ENCODE measurements around the gene SLC43A1. TPM values are rescaled to one million over a fixed set of nuclear protein-coding genes. Genes with fewer than 3 reads are reported as not detected.
A peak's percentile ranks its signal among the peaks of the same experiment; 100 is the strongest.

Gene SLC43A1
- total RNA-seq, 1 donor from 2014 or later: 4.3 TPM

GRCh38 chr11:57458410-57459163 lies 56.9 kb downstream of the SLC43A1 start:
- DNase-seq: peak; percentile 53
- peak overlapping the region; percentile 46 for H3K27ac ChIP-seq (replicated peaks)
- no peaks in the 10 kb centered on the region for H3K36me3 ChIP-seq
- H3K9me3 ChIP-seq (replicated peaks): no peaks in the 10 kb centered on the region
- peaks cover 79% of the 10 kb centered on the region for H3K27me3 ChIP-seq (ENCODE audit: low read depth)
- H3K4me3 ChIP-seq: peak overlapping the region; percentile 65
- peaks cover 42% of the 10 kb centered on the region for H3K4me1 ChIP-seq
- intact Hi-C loops (cut with micrococcal nuclease): loop anchor here (10.0 kb wide), 1 partner anchor 66 kb away; no protein-coding TSS in a partner anchor
- peak; percentile 83 for TF ChIP-seq CTCF (IDR thresholded peaks at IDR 0.05; ENCODE audit: borderline replicate concordance)

GRCh38 chr11:57458060-57458409 lies 57.5 kb downstream of the SLC43A1 start:
- Histone ChIP-seq H3K4me3 (peak overlapping the region; percentile 65), H3K36me3 (no peaks in the 10 kb centered on the region), H3K4me1 (peaks cover 42% of the 10 kb centered on the region), H3K27ac (replicated peaks) (peak overlapping the region; percentile 46), H3K9me3 (replicated peaks) (no peaks in the 10 kb centered on the region), H3K27me3 (ENCODE audit: low read depth) (peaks cover 74% of the 10 kb centered on the region)
- DNase-seq: no peak
- intact Hi-C loops (cut with micrococcal nuclease): loop anchor here (10.0 kb wide), 1 partner anchor 67 kb away; no protein-coding TSS in a partner anchor
- TF ChIP-seq CTCF (IDR thresholded peaks at IDR 0.05; ENCODE audit: borderline replicate concordance): no peak

GRCh38 chr11:57457643-57458023 lies 57.9 kb downstream of the SLC43A1 start:
- H3K4me3 ChIP-seq: peak overlapping the region; percentile 65

GRCh38 chr11:57456960-57457642 lies 58.4 kb downstream of the SLC43A1 start:
- no peak overlapping the region for H3K27ac ChIP-seq (replicated peaks)
- H3K9me3 ChIP-seq (replicated peaks): no peaks in the 10 kb centered on the region
- H3K4me1 ChIP-seq: peaks cover 42% of the 10 kb centered on the region
- peak; percentile 91 for DNase-seq
- TF ChIP-seq CTCF (IDR thresholded peaks at IDR 0.05; ENCODE audit: borderline replicate concordance): peak; percentile 100
- no peaks in the 10 kb centered on the region for H3K36me3 ChIP-seq
- intact Hi-C loops (cut with micrococcal nuclease): loop anchor here (10.0 kb wide), 1 partner anchor 68 kb away; no protein-coding TSS in a partner anchor
- H3K27me3 ChIP-seq (ENCODE audit: low read depth): peaks cover 64% of the 10 kb centered on the region
- peak overlapping the region; percentile 65 for H3K4me3 ChIP-seq

More at GRCh38 chr11:57457643-57458023, 57.9 kb downstream of the SLC43A1 start:
- TF ChIP-seq CTCF (IDR thresholded peaks at IDR 0.05; ENCODE audit: borderline replicate concordance): peak; percentile 7
- intact Hi-C loops (cut with micrococcal nuclease): loop anchor here (10.0 kb wide), 1 partner anchor 67 kb away; no protein-coding TSS in a partner anchor
- Histone ChIP-seq H3K4me1 (peaks cover 42% of the 10 kb centered on the region), H3K36me3 (no peaks in the 10 kb centered on the region), H3K27me3 (ENCODE audit: low read depth) (peaks cover 70% of the 10 kb centered on the region), H3K9me3 (replicated peaks) (no peaks in the 10 kb centered on the region), H3K27ac (replicated peaks) (no peak overlapping the region)
- no peak for DNase-seq

- no peaks in the 10 kb centered on the region for H3K9me3 ChIP-seq (replicated peaks)
- H3K4me1 ChIP-seq: peaks cover 18% of the 10 kb centered on the region
- H3K27me3 ChIP-seq (ENCODE audit: low read depth): peaks cover 39% of the 10 kb centered on the region
- no peak for TF ChIP-seq CTCF (IDR thresholded peaks at IDR 0.05; ENCODE audit: borderline replicate concordance)
- no peak for DNase-seq
- H3K4me3 ChIP-seq: no peak overlapping the region
- H3K36me3 ChIP-seq: no peaks in the 10 kb centered on the region
- no peak overlapping the region for H3K27ac ChIP-seq (replicated peaks)
- intact Hi-C loops (cut with micrococcal nuclease): loop anchor here (10.0 kb wide), 1 partner anchor 71 kb away; no protein-coding TSS in a partner anchor
These were observed 61.8 kb downstream of the SLC43A1 start for GRCh38 chr11:57453543-57454177.
